Daoy (cell line): ENCODE results near the gene KCNK3. TPM values are rescaled to one million over a fixed set of nuclear protein-coding genes. Genes with fewer than 3 reads are reported as not detected.

ENCODE experiments used
- DNase-seq: peaks from one replicate; pipeline ENCODE4 v3.0.0-alpha.2; 2015; ENCODE audit warnings: low read depth
- total RNA-seq: library from RNA; depleted of rRNA; stranded (reverse); fragments of >200 nt; shearing (Covaris generic); gene quantifications from 2 replicates; pipeline ENCODE4 v1.2.3, GENCODE V29; 2014

Gene KCNK3
- total RNA-seq, 1 experiment from 2014 or later, result 0.80 TPM

GRCh38 chr2:26711457-26712161 lies 19.1 kb downstream of the KCNK3 start:
- no peak for DNase-seq

- no peak for DNase-seq
These were observed 20.3 kb downstream of the KCNK3 start for GRCh38 chr2:26712486-26713465.

- DNase-seq, result no peak
These were observed 23.2 kb downstream of the KCNK3 start for GRCh38 chr2:26715528-26716270.

GRCh38 chr2:26716340-26716739 lies 23.8 kb downstream of the KCNK3 start:
- no peak for DNase-seq

- no peak for DNase-seq
These were observed 24.2 kb downstream of the KCNK3 start for GRCh38 chr2:26716769-26717168.

- no peak for DNase-seq
These were observed 24.8 kb downstream of the KCNK3 start for GRCh38 chr2:26717362-26717761.

- DNase-seq, result no peak
These were observed 26.6 kb downstream of the KCNK3 start for GRCh38 chr2:26718949-26719686.

GRCh38 chr2:26720322-26721114 lies 28.0 kb downstream of the KCNK3 start:
- DNase-seq, result peak; percentile 66

- DNase-seq, result peak; percentile 66
These were observed 28.9 kb downstream of the KCNK3 start for GRCh38 chr2:26721115-26722032.

GRCh38 chr2:26722328-26722727 lies 29.8 kb downstream of the KCNK3 start:
- no peak for DNase-seq

- no peak for DNase-seq
These were observed 30.4 kb downstream of the KCNK3 start for GRCh38 chr2:26722911-26723310.

GRCh38 chr2:26723475-26723874 lies 31.0 kb downstream of the KCNK3 start:
- no peak for DNase-seq

GRCh38 chr2:26723991-26724750 lies 31.6 kb downstream of the KCNK3 start:
- DNase-seq, result peak; percentile 86

- DNase-seq, result no peak
These were observed 32.4 kb downstream of the KCNK3 start for GRCh38 chr2:26724784-26725520.

GRCh38 chr2:26725521-26725820 lies 32.9 kb downstream of the KCNK3 start:
- DNase-seq, result no peak

GRCh38 chr2:26726228-26726627 lies 33.7 kb downstream of the KCNK3 start:
- DNase-seq, result no peak

- DNase-seq, result no peak
These were observed 35.4 kb downstream of the KCNK3 start for GRCh38 chr2:26727641-26728561.
